HepG2 (cell line): Measurements from ENCODE around the gene UBXN6. TPM values are rescaled to one million over a fixed set of nuclear protein-coding genes. Genes with fewer than 3 reads are reported as not detected.

ENCODE experiments used
- BHLHE40 ChIP-seq: IDR thresholded peaks from 2 replicates; pipeline ENCODE4 v1.6.1; 2011; ENCODE audit warnings: low read length, improper control_type of control experiment
- EEA1 ChIP-seq: sonication (generic); formaldehyde crosslinking; IDR thresholded peaks from 2 replicates; pipeline ENCODE4 v1.5.1; 2020; ENCODE audit warnings: mild to moderate bottlenecking, missing genetic modification reagents, borderline replicate concordance
- FOSL2 ChIP-seq: sonication (generic); formaldehyde crosslinking; IDR thresholded peaks from 2 replicates; pipeline ENCODE4 v1.4.0; 2020; ENCODE audit warnings: missing genetic modification reagents
- HIVEP1 ChIP-seq: sonication (generic); formaldehyde crosslinking; IDR thresholded peaks from 2 replicates; pipeline ENCODE4 v1.4.0; 2020; ENCODE audit warnings: mild to moderate bottlenecking, missing genetic modification reagents
- HNRNPH1 ChIP-seq: fragments of 200-400 bp; formaldehyde crosslinking; optimal IDR thresholded peaks from 2 replicates; pipeline ENCODE3; 2017; ENCODE audit warnings: mild to moderate bottlenecking, low read depth, low read length
- KLF11 ChIP-seq: IDR thresholded peaks from 2 replicates; pipeline ENCODE4 v1.6.1; 2016; ENCODE audit warnings: missing compliant biosample characterization
- MED13 ChIP-seq: sonication (generic); formaldehyde crosslinking; IDR thresholded peaks from 2 replicates; pipeline ENCODE4 v1.5.0; 2020; ENCODE audit warnings: missing genetic modification reagents
- MYC ChIP-seq: sonication (generic); formaldehyde crosslinking; IDR thresholded peaks from 2 replicates; pipeline ENCODE4 v1.9.0; 2021; ENCODE audit warnings: missing genetic modification reagents, borderline replicate concordance
- POLR2G ChIP-seq: fragments of 200-400 bp; formaldehyde crosslinking; IDR thresholded peaks from 2 replicates; pipeline ENCODE4 v1.6.1; 2018; ENCODE audit warnings: mild to moderate bottlenecking, low read depth, low read length, moderate library complexity
- RFX3 ChIP-seq: IDR thresholded peaks from 2 replicates; pipeline ENCODE4 v1.6.1; 2016; ENCODE audit warnings: missing biosample characterization, missing genetic modification reagents
- SALL1 ChIP-seq: sonication (generic); formaldehyde crosslinking; IDR thresholded peaks from 2 replicates; pipeline ENCODE4 v1.8.0; 2022; ENCODE audit warnings: mild to moderate bottlenecking, missing genetic modification reagents
- TEAD3 ChIP-seq: optimal IDR thresholded peaks from 2 replicates; pipeline ENCODE3; 2016; ENCODE audit warnings: borderline replicate concordance
- WIZ ChIP-seq: sonication (generic); formaldehyde crosslinking; IDR thresholded peaks from 2 replicates; pipeline ENCODE4 v1.5.1; 2020; ENCODE audit warnings: mild to moderate bottlenecking, missing genetic modification reagents
- YEATS4 ChIP-seq: sonication (generic); formaldehyde crosslinking; IDR thresholded peaks from 2 replicates; pipeline ENCODE4 v1.4.0; 2020; ENCODE audit warnings: missing genetic modification reagents, borderline replicate concordance
- ZBTB7A ChIP-seq: sonication (generic); formaldehyde crosslinking; IDR thresholded peaks from 2 replicates; pipeline ENCODE4 v1.8.0; 2022; ENCODE audit warnings: mild to moderate bottlenecking, missing genetic modification reagents
- ZFP36 ChIP-seq: fragments of 150-350 bp; IDR thresholded peaks from 2 replicates; pipeline ENCODE4 v1.6.1; 2018; ENCODE audit warnings: borderline replicate concordance, low read length, low read depth; ENCODE audit not compliant: partially characterized antibody
- ZMYM4 ChIP-seq: sonication (generic); formaldehyde crosslinking; IDR thresholded peaks from 2 replicates; pipeline ENCODE4 v1.8.1; 2023; ENCODE audit warnings: mild to moderate bottlenecking, missing genetic modification reagents
- ZNF34 ChIP-seq: sonication (generic); formaldehyde crosslinking; IDR thresholded peaks from 2 replicates; pipeline ENCODE4 v1.4.0; 2020; ENCODE audit warnings: mild to moderate bottlenecking, missing genetic modification reagents, borderline replicate concordance
- ZNF605 ChIP-seq: sonication (generic); formaldehyde crosslinking; IDR thresholded peaks from 2 replicates; pipeline ENCODE4 v1.8.0; 2022; ENCODE audit warnings: mild to moderate bottlenecking, missing genetic modification reagents
- ZNF615 ChIP-seq: sonication (generic); formaldehyde crosslinking; IDR thresholded peaks from 2 replicates; pipeline ENCODE4 v1.5.0; 2020; ENCODE audit warnings: mild to moderate bottlenecking, missing genetic modification reagents, borderline replicate concordance
- polyA plus RNA-seq, 8 experiments: library from polyadenylated mRNA; depleted of rRNA in 3 of 8; stranded (reverse) in 7 of 8; unstranded in 1 of 8; fragments of >200 nt; fragmentation: Illumina TruSeq in 4 of 8; extraction: Trizol in 4 of 8; gene quantifications; 2 replicates each; pipeline versions ENCODE4 v1.2.1 to v1.2.3, GENCODE V29; 2011 to 2016; ENCODE audit warnings: low read depth in 4 of 8, missing spikeins in 1 of 8, mixed read lengths in 1 of 8; ENCODE audit not compliant: insufficient read depth in 1 of 8
- total RNA-seq, 5 experiments: library from RNA; depleted of rRNA; stranded (reverse); fragments of >200 nt; fragmentation: Illumina TruSeq; extraction: Trizol; gene quantifications; 2 replicates each; pipeline ENCODE4 v1.2.3, GENCODE V29; 2016; ENCODE audit warnings: low read depth in 1 of 5
- TF ChIP-seq, protein P1 (sequence below): sonication (generic); formaldehyde crosslinking; IDR thresholded peaks from 2 replicates; pipeline ENCODE4 v1.5.0; 2020; ENCODE audit warnings: missing genetic modification reagents, mild to moderate bottlenecking, borderline replicate concordance
- TF ChIP-seq, protein P2 (sequence below): sonication (generic); formaldehyde crosslinking; IDR thresholded peaks from 2 replicates; pipeline ENCODE4 v1.8.1; 2023; ENCODE audit warnings: missing genetic modification reagents, inconsistent platforms, borderline replicate concordance
- TF ChIP-seq, protein P3 (sequence below): sonication (generic); formaldehyde crosslinking; IDR thresholded peaks from 2 replicates; pipeline ENCODE4 v1.4.0; 2020; ENCODE audit warnings: missing genetic modification reagents, borderline replicate concordance
- TF ChIP-seq, protein P4 (sequence below): sonication (generic); formaldehyde crosslinking; IDR thresholded peaks from 2 replicates; pipeline ENCODE4 v1.4.0; 2020; ENCODE audit warnings: missing genetic modification reagents

The UBXN6 gene
- total and polyA plus RNA-seq, 2 of the 13 experiments (the other 11 are each of a cell fraction or from before 2014, with no cell fraction given): 34.9 to 35.5 TPM

DNA sequence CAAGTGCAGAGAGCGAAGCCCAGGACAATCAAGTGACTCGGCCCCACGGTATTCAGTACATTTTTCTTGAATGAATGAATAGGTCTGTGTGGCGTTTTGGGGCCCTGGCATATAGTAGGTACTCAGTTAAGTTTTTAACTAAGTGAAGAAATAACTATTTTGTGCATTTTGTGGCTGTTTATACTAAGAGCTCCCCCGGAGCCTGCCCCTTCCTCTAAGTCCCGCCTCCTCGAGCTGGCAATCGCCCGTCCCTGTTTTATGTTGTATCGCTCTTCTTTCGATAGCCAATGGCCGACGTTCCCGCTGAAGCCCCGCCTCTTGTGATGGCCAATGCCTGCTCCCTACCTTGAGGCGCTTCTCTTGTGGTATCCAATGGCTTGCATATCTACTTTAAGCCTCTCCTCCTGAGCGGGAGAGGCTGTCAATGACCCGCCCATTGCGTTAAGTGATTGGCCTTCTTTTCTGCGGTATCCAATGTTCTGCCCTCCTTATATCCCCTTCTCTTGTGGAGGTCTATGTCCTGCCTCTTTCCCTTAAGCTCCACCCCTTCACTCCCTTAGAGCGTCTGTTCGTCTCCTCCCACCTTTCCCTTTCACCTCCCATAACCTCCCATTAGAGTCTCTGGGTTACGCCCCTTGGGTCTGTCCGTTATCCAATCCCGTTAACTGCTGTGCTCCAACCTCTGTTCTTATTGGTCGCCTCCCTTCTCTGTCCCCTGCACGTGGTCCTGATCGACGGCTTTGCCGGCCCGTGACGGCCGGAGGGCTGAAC, 14.0 kb upstream of the UBXN6 start (continued):
- TF ChIP-seq ZNF605 (peak; percentile 47), HIVEP1 (CRISPR knock-in tag) (no peak), SALL1 (0 out of 2 replicates have a peak, but pooled peaks have one; percentile 18), ZNF34 (CRISPR knock-in tag) (no peak), BHLHE40 (peak; percentile 81), ZNF615 (CRISPR knock-in tag) (no peak), ZFP36 (no peak), EEA1 (CRISPR knock-in tag) (no peak), TEAD3 (peak; percentile 4), HNRNPH1 (no peak), ZMYM4 (CRISPR knock-in tag) (peak; percentile 42; the same call in 1 of the 2 replicates), RFX3 (CRISPR knock-in tag) (no peak), MYC (peak; percentile 30; the same call in 1 of the 2 replicates), YEATS4 (CRISPR knock-in tag) (peak; percentile 66; the same call in 1 of the 2 replicates), FOSL2 (CRISPR knock-in tag) (no peak), WIZ (no peak), KLF11 (CRISPR knock-in tag) (no peak), MED13 (no peak), POLR2G (peak; percentile 75; the same call in 1 of the 2 replicates), ZBTB7A (CRISPR knock-in tag) (no peak)
- TF ChIP-seq, protein P1, sequence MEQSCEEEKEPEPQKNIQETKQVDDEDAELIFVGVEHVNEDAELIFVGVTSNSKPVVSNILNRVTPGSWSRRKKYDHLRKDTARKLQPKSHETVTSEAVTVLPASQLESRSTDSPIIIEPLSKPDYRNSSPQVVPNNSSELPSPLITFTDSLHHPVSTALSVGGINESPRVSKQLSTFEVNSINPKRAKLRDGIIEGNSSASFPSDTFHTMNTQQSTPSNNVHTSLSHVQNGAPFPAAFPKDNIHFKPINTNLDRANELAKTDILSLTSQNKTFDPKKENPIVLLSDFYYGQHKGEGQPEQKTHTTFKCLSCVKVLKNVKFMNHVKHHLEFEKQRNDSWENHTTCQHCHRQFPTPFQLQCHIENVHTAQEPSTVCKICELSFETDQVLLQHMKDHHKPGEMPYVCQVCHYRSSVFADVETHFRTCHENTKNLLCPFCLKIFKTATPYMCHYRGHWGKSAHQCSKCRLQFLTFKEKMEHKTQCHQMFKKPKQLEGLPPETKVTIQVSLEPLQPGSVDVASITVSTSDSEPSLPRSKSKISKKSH (CRISPR knock-in tag): no peak
- TF ChIP-seq, protein P2, sequence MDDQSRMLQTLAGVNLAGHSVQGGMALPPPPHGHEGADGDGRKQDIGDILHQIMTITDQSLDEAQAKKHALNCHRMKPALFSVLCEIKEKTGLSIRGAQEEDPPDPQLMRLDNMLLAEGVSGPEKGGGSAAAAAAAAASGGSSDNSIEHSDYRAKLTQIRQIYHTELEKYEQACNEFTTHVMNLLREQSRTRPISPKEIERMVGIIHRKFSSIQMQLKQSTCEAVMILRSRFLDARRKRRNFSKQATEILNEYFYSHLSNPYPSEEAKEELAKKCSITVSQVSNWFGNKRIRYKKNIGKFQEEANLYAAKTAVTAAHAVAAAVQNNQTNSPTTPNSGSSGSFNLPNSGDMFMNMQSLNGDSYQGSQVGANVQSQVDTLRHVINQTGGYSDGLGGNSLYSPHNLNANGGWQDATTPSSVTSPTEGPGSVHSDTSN (CRISPR knock-in tag): peak; percentile 96; the same call in 1 of the 2 replicates
- TF ChIP-seq, protein P3, sequence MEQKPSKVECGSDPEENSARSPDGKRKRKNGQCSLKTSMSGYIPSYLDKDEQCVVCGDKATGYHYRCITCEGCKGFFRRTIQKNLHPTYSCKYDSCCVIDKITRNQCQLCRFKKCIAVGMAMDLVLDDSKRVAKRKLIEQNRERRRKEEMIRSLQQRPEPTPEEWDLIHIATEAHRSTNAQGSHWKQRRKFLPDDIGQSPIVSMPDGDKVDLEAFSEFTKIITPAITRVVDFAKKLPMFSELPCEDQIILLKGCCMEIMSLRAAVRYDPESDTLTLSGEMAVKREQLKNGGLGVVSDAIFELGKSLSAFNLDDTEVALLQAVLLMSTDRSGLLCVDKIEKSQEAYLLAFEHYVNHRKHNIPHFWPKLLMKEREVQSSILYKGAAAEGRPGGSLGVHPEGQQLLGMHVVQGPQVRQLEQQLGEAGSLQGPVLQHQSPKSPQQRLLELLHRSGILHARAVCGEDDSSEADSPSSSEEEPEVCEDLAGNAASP (CRISPR knock-in tag): peak; percentile 78; the same call in 1 of the 2 replicates
- TF ChIP-seq, protein P4, sequence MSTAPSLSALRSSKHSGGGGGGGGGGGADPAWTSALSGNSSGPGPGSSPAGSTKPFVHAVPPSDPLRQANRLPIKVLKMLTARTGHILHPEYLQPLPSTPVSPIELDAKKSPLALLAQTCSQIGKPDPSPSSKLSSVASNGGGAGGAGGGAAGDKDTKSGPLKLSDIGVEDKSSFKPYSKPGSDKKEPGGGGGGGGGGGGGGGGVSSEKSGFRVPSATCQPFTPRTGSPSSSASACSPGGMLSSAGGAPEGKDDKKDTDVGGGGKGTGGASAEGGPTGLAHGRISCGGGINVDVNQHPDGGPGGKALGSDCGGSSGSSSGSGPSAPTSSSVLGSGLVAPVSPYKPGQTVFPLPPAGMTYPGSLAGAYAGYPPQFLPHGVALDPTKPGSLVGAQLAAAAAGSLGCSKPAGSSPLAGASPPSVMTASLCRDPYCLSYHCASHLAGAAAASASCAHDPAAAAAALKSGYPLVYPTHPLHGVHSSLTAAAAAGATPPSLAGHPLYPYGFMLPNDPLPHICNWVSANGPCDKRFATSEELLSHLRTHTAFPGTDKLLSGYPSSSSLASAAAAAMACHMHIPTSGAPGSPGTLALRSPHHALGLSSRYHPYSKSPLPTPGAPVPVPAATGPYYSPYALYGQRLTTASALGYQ (CRISPR knock-in tag): no peak
